HCT116 (cell line): ENCODE measurements around the gene PON3. TPM values are rescaled to one million over a fixed set of nuclear protein-coding genes. Genes with fewer than 3 reads are reported as not detected.

Source experiments
- ATAC-seq: fragments of 200-7000 bp; cut with Tn5 transposase; 2 replicates; pipeline ENCODE4 v1.9.1; 2020; ENCODE audit warnings: mild to moderate bottlenecking, moderate library complexity
- BruUV-seq: library from RNA; stranded (reverse); fragments of 400-500 nt; replicated peaks from 2 replicates; lab custom pipeline; 2021; lab: Mats Ljungman, UMichigan
- CTCF ChIA-PET: fragments of 300-600 bp; sonication (Branson Sonifier 250); formaldehyde crosslinking; loops from one replicate; lab custom pipeline; 2021; ENCODE audit warnings: antibody characterized with exemption; lab: Charles Lee
- POLR2A ChIA-PET: fragments of 300-600, 350-600 bp; sonication (Branson Sonifier 250); formaldehyde crosslinking; loops from one replicate; lab custom pipeline; 2021; ENCODE audit warnings: antibody characterized with exemption; lab: Charles Lee
- RAD21 ChIA-PET, 2 experiments: fragments of 300-600 bp; sonication (Branson Sonifier 250); formaldehyde crosslinking; loops; one replicate each; lab custom pipeline; 2023; ENCODE audit warnings: low total read pairs in 2 of 2; ENCODE audit not compliant: uncharacterized antibody in 2 of 2, unreplicated experiment in 2 of 2, low non-redundant PET in 1 of 2; lab: Charles Lee
- DNase-seq: peaks from one replicate; pipeline ENCODE4 v3.0.0-alpha.2; 2010; ENCODE audit warnings: low read depth, low spot score
- H2AFZ ChIP-seq: fragments of 200-600 bp; shearing (Covaris generic), sonication (generic); 2 replicates; pipeline ENCODE4 v1.6.1; 2017; ENCODE audit warnings: low read depth, mixed run types, mixed read lengths, antibody characterized with exemption, low read length; ENCODE audit not compliant: poor library complexity, severe bottlenecking
- H3K27ac ChIP-seq: 2 replicates; pipeline ENCODE4 v1.5.1; 2012; ENCODE audit warnings: low read depth, low read length
- H3K27me3 ChIP-seq: fragments of 200-600 bp; sonication (generic); 2 replicates; pipeline ENCODE4 v1.6.1; 2016; ENCODE audit warnings: mixed run types, low read length, mixed read lengths; ENCODE audit not compliant: insufficient read depth
- H3K36me3 ChIP-seq, 2 experiments: fragments of 200-500 bp in 1 of 2; fragments of 200-600 bp in 1 of 2; sonication (Bioruptor generic) in 1 of 2; sonication (generic) in 1 of 2; 2 replicates each; pipeline versions ENCODE4 v1.5.1 to v1.6.1; 2014 to 2016; ENCODE audit warnings: low read length in 2 of 2, inconsistent platforms in 1 of 2, mixed read lengths in 1 of 2, mixed run types in 1 of 2; ENCODE audit not compliant: insufficient read depth in 2 of 2, control insufficient read depth in 1 of 2
- H3K4me1 ChIP-seq, 2 experiments: fragments of 200-600 bp in 1 of 2; sonication (generic) in 1 of 2; 2 replicates each; pipeline versions ENCODE4 v1.5.1 to v1.6.1; 2012 to 2017; ENCODE audit warnings: low read length in 2 of 2, inconsistent platforms in 1 of 2, mild to moderate bottlenecking in 1 of 2, mixed read lengths in 1 of 2, mixed run types in 1 of 2, moderate library complexity in 1 of 2; ENCODE audit not compliant: insufficient read depth in 2 of 2, control insufficient read depth in 1 of 2
- H3K4me2 ChIP-seq: fragments of 200-600 bp; sonication (generic); 2 replicates; pipeline ENCODE4 v1.6.1; 2017; ENCODE audit warnings: mixed run types, low read length, mixed read lengths
- H3K4me3 ChIP-seq, 2 experiments: fragments of 200-600 bp in 1 of 2; sonication (generic) in 1 of 2; replicated peaks in 1 of 2; 2 replicates each; pipeline ENCODE4 v1.5.1; 2011 to 2016; ENCODE audit warnings: low read length in 2 of 2, control low read depth in 1 of 2, low read depth in 1 of 2, mild to moderate bottlenecking in 1 of 2, mixed read lengths in 1 of 2, mixed run types in 1 of 2
- H3K79me2 ChIP-seq: fragments of 200-600 bp; sonication (generic); 2 replicates; pipeline ENCODE4 v1.6.1; 2017; ENCODE audit warnings: mild to moderate bottlenecking, mixed run types, low read length, moderate library complexity, mixed read lengths; ENCODE audit not compliant: insufficient read depth
- H3K9ac ChIP-seq: fragments of 200-600 bp; sonication (generic); 2 replicates; pipeline ENCODE4 v1.6.1; 2016; ENCODE audit warnings: low read length, mixed read lengths
- H3K9me2 ChIP-seq: fragments of 200-600 bp; sonication (generic), shearing (Covaris generic); 2 replicates; pipeline ENCODE4 v1.6.1; 2017; ENCODE audit warnings: mixed run types, mild to moderate bottlenecking, moderate library complexity; ENCODE audit not compliant: insufficient read depth
- H3K9me3 ChIP-seq, 2 experiments: fragments of 200-500 bp in 1 of 2; fragments of 200-600 bp in 1 of 2; sonication (Bioruptor generic) in 1 of 2; sonication (generic) in 1 of 2; 2 replicates each; pipeline ENCODE4 v1.6.1; 2014 to 2017; ENCODE audit warnings: low read length in 2 of 2, mixed read lengths in 2 of 2, inconsistent platforms in 1 of 2, low read depth in 1 of 2, mild to moderate bottlenecking in 1 of 2, mixed run types in 1 of 2, moderate library complexity in 1 of 2; ENCODE audit not compliant: control insufficient read depth in 1 of 2, insufficient read depth in 1 of 2
- H4K20me1 ChIP-seq: fragments of 200-600 bp; sonication (generic), shearing (Covaris generic); 2 replicates; pipeline ENCODE4 v1.6.1; 2017; ENCODE audit warnings: mixed run types, mild to moderate bottlenecking, moderate library complexity; ENCODE audit not compliant: insufficient read depth
- CEBPB ChIP-seq: IDR thresholded peaks from 2 replicates; pipeline ENCODE4 v1.6.1; 2012; ENCODE audit warnings: low read depth
- CTCF ChIP-seq, 3 experiments: fragments of 200-600 bp in 1 of 3; sonication (generic) in 1 of 3; IDR thresholded peaks in 2 of 3; conservative IDR thresholded peaks in 1 of 3; 2 replicates each; pipeline ENCODE4 v1.5.1; 2012 to 2017; ENCODE audit warnings: low read depth in 2 of 3, low read length in 2 of 3, antibody characterized with exemption in 1 of 3, borderline replicate concordance in 1 of 3, control low read depth in 1 of 3, mild to moderate bottlenecking in 1 of 3, mixed read lengths in 1 of 3, mixed run types in 1 of 3, moderate library complexity in 1 of 3; ENCODE audit not compliant: insufficient read depth in 1 of 3
- EGR1 ChIP-seq: IDR thresholded peaks from 2 replicates; pipeline ENCODE4 v1.6.1; 2012; ENCODE audit warnings: low read depth
- ELF1 ChIP-seq: IDR thresholded peaks from 2 replicates; pipeline ENCODE4 v1.6.1; 2012; ENCODE audit warnings: low read depth, borderline replicate concordance
- EZH2 ChIP-seq: fragments of 200-600 bp; sonication (generic); IDR thresholded peaks from 2 replicates; pipeline ENCODE4 v1.6.1; 2017; ENCODE audit warnings: antibody characterized with exemption, mixed run types
- EZH2phosphoT487 ChIP-seq: fragments of 200-600 bp; IDR thresholded peaks from 2 replicates; pipeline ENCODE4 v1.6.1; 2018; ENCODE audit warnings: antibody characterized with exemption, borderline replicate concordance
- JUND ChIP-seq: IDR thresholded peaks from 2 replicates; pipeline ENCODE4 v1.6.1; 2012
- MAX ChIP-seq: IDR thresholded peaks from 2 replicates; pipeline ENCODE4 v1.6.1; 2012
- POLR2AphosphoS5 ChIP-seq: IDR thresholded peaks from 2 replicates; pipeline ENCODE4 v1.6.1; 2011; ENCODE audit warnings: mild to moderate bottlenecking, low read depth, low read length, moderate library complexity
- RAD21 ChIP-seq: IDR thresholded peaks from 2 replicates; pipeline ENCODE4 v1.6.1; 2012; ENCODE audit warnings: low read depth, mild to moderate bottlenecking
- REST ChIP-seq: IDR thresholded peaks from 2 replicates; pipeline ENCODE4 v1.6.1; 2012; ENCODE audit warnings: low read depth
- SIN3A ChIP-seq: IDR thresholded peaks from 2 replicates; pipeline ENCODE4 v1.6.1; 2012; ENCODE audit warnings: low read depth
- SP1 ChIP-seq: IDR thresholded peaks from 2 replicates; pipeline ENCODE4 v1.6.1; 2012; ENCODE audit warnings: low read depth
- TCF7L2 ChIP-seq: IDR thresholded peaks from 2 replicates; pipeline ENCODE4 v1.7.0; 2011; ENCODE audit warnings: borderline replicate concordance, inconsistent platforms; ENCODE audit not compliant: insufficient read depth, insufficient read length; ENCODE audit errors: extremely low read depth
- YY1 ChIP-seq: IDR thresholded peaks from 2 replicates; pipeline ENCODE4 v1.6.1; 2011; ENCODE audit warnings: low read length, low read depth, moderate library complexity, mild to moderate bottlenecking; ENCODE audit not compliant: insufficient replicate concordance; ENCODE audit errors: extremely low read depth
- ZBTB33 ChIP-seq: IDR thresholded peaks from 2 replicates; pipeline ENCODE4 v1.6.1; 2011; ENCODE audit warnings: mild to moderate bottlenecking, low read length, moderate library complexity; ENCODE audit not compliant: insufficient replicate concordance; ENCODE audit errors: extremely low read depth
- ZFX ChIP-seq: fragments of 450-650 bp; IDR thresholded peaks from 2 replicates; pipeline ENCODE4 v1.6.1; 2017
- ZNF274 ChIP-seq: fragments of 200-500 bp; sonication (Bioruptor generic); IDR thresholded peaks from 2 replicates; pipeline ENCODE4 v1.6.1; 2014; ENCODE audit warnings: mild to moderate bottlenecking, low read depth, low read length, inconsistent platforms
- intact Hi-C: fragments of 100-400 bp; cut with micrococcal nuclease; formaldehyde crosslinking; loops from 2 replicates; pipeline ENCODE4 v1.10.0; 2022
- total RNA-seq: library from RNA; stranded (reverse); gene quantifications from one replicate; pipeline ENCODE4 v1.2.1, GENCODE V29; 2021; ENCODE audit not compliant: unreplicated experiment

The PON3 gene
- total RNA-seq, 1 experiment from 2014 or later = 2.6 TPM

- intact Hi-C loops = no loop called here
- Histone ChIP-seq H2AFZ (no peak overlapping the region), H3K4me2 (no peak overlapping the region), H3K36me3 (peaks cover 0 to 13% of the 10 kb centered on the region in 2 experiments; a peak in 2 of 4 replicates), H3K4me1 (no peaks in the 10 kb centered on the region), H3K4me3 (no peak overlapping the region), H3K9me3 (no peaks in the 10 kb centered on the region), H4K20me1 (no peaks in the 10 kb centered on the region), H3K27me3 (no peaks in the 10 kb centered on the region), H3K27ac (no peak overlapping the region), H3K9ac (no peak overlapping the region), H3K9me2 (no peaks in the 10 kb centered on the region), H3K79me2 (no peaks in the 10 kb centered on the region)
- TF ChIP-seq EZH2 (no peak), CTCF (IDR thresholded peaks at IDR 0.05 in 2 of 3, conservative IDR thresholded peaks at IDR 0.05 in 1 of 3; ENCODE audit: borderline replicate concordance in 1 of 3, insufficient read depth in 1 of 3, low read depth in 2 of 3, low read length in 2 of 3) (no peak), ZFX (no peak), ZBTB33 (no peak), MAX (no peak), CEBPB (no peak), EZH2phosphoT487 (no peak), JUND (no peak), SP1 (no peak), YY1 (no peak), ZNF274 (no peak), ELF1 (no peak), POLR2AphosphoS5 (no peak), SIN3A (no peak), REST (no peak), TCF7L2 (no peak), EGR1 (no peak), RAD21 (no peak)
- BruUV-seq = no TSS peak
- POLR2A ChIA-PET = no interaction called here
- CTCF ChIA-PET = no interaction called here
- DNase-seq (no peak), ATAC-seq (no peak)
- RAD21 ChIA-PET = no interaction called here
Observed at GRCh38 chr7:95404316-95404865, 8.2 kb upstream of the PON3 start.
